ENCODE results near the gene MICAL2. TPM values are rescaled to one million over a fixed set of nuclear protein-coding genes. Genes with fewer than 3 reads are reported as not detected.

Gene MICAL2
- total and polyA plus RNA-seq, 12 donors, result 8.4 to 80.5 (median 34.1) TPM

DNA sequence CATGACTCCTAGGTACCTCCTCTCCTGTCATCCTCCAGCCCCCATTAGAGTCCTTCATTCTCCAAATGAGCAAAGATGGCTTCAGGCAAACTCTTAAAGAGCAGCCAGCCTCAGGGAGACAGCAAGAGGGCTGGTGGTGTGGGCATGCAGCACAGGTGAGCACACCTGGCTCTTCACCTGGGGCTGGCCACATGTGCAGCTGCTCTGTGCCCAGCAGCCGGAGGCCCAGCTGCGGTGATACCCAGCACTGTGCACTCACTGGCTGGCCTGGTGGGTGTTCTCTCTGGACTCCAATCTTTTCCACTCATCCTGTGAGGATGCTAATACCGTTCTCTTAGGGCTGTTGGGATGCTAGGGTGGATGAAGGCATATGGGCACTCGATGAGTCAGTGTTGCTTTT lies 160.9 kb downstream of the MICAL2 start:
- intact Hi-C loops (cut with DNase I), result no loop called here
- H3K4me3 ChIP-seq, result no peak overlapping the region
- 53 to 82% (median 74%) methylated on average over 2 to 4 of the region's 4 CpGs for WGBS, 4 donors
- no peaks in the 10 kb centered on the region for H3K9me3 ChIP-seq (replicated peaks in 1 of 3)
- no peak overlapping the region for H3K27ac ChIP-seq
- no peaks in the 10 kb centered on the region for H3K27me3 ChIP-seq
- no peaks in the 10 kb centered on the region for H3K4me1 ChIP-seq (replicated peaks in 1 of 2)
- DNase-seq, result no peak
- TF ChIP-seq POLR2A (IDR thresholded peaks at IDR 0.05), result no peak
- TF ChIP-seq, protein P1, sequence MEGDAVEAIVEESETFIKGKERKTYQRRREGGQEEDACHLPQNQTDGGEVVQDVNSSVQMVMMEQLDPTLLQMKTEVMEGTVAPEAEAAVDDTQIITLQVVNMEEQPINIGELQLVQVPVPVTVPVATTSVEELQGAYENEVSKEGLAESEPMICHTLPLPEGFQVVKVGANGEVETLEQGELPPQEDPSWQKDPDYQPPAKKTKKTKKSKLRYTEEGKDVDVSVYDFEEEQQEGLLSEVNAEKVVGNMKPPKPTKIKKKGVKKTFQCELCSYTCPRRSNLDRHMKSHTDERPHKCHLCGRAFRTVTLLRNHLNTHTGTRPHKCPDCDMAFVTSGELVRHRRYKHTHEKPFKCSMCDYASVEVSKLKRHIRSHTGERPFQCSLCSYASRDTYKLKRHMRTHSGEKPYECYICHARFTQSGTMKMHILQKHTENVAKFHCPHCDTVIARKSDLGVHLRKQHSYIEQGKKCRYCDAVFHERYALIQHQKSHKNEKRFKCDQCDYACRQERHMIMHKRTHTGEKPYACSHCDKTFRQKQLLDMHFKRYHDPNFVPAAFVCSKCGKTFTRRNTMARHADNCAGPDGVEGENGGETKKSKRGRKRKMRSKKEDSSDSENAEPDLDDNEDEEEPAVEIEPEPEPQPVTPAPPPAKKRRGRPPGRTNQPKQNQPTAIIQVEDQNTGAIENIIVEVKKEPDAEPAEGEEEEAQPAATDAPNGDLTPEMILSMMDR (IDR thresholded peaks at IDR 0.05), result no peak
- H3K36me3 ChIP-seq (replicated peaks in 1 of 2), result no peaks in the 10 kb centered on the region

DNA sequence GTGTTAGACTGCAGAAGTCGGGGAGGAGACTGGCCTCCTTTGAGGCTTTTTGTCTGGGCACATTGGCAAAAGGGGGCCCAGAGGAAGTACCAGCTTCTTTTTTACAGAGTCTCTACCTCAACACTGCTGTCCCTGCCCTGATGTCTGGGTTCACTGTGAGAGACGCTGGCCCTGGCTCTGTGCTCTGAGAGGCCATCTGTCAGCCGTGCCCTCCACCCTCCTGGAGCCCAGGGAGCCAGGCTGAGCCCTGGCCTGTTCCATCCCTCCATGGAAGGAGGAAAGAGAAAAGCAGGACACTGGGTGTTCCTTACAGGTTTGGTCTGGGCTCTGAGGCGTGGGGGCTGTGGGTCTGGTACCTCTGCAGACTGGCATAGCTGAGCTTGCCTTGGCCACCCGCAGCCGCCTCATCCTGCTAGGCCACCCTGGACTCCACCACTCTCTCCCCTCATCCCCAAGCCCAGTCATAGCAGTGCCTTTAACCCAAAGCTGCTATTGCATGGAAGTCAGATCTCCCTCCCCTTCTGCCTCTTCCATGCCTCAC lies 161.5 kb downstream of the MICAL2 start:
- no peaks in the 10 kb centered on the region for H3K9me3 ChIP-seq (replicated peaks in 1 of 3)
- no peak for DNase-seq
- no peaks in the 10 kb centered on the region for H3K36me3 ChIP-seq (replicated peaks in 1 of 2)
- H3K27ac ChIP-seq, result no peak overlapping the region
- no peaks in the 10 kb centered on the region for H3K4me1 ChIP-seq (replicated peaks in 1 of 2)
- intact Hi-C loops (cut with DNase I), result no loop called here
- no peak overlapping the region for H3K4me3 ChIP-seq
- TF ChIP-seq, protein P1 (IDR thresholded peaks at IDR 0.05), result no peak
- no peak for TF ChIP-seq POLR2A (IDR thresholded peaks at IDR 0.05)
- no peaks in the 10 kb centered on the region for H3K27me3 ChIP-seq
- WGBS, 4 donors, result 86 to 91% (median 89%) methylated on average over 5 to 6 of the region's 6 CpGs

- DNase-seq, result no peak
- Histone ChIP-seq H3K27me3 (no peaks in the 10 kb centered on the region), H3K27ac (no peak overlapping the region), H3K4me1 (replicated peaks in 1 of 2) (no peaks in the 10 kb centered on the region), H3K4me3 (no peak overlapping the region), H3K36me3 (replicated peaks in 1 of 2) (no peaks in the 10 kb centered on the region), H3K9me3 (replicated peaks in 1 of 3) (no peaks in the 10 kb centered on the region)
- intact Hi-C loops (cut with DNase I), result no loop called here
- no peak for TF ChIP-seq POLR2A (IDR thresholded peaks at IDR 0.05)
- TF ChIP-seq, protein P1 (IDR thresholded peaks at IDR 0.05), result no peak
- WGBS, 4 donors, result 85 to 93% (median 89%) methylated on average over 12 to 15 of the region's 15 CpGs
Measured at GRCh38 chr11:12272821-12273617, 162.6 kb downstream of the MICAL2 start.

GRCh38 chr11:12273618-12273995 lies 163.2 kb downstream of the MICAL2 start:
- Histone ChIP-seq H3K4me3 (no peak overlapping the region), H3K9me3 (replicated peaks in 1 of 3) (no peaks in the 10 kb centered on the region), H3K36me3 (replicated peaks in 1 of 2) (no peaks in the 10 kb centered on the region), H3K4me1 (replicated peaks in 1 of 2) (no peaks in the 10 kb centered on the region), H3K27me3 (no peaks in the 10 kb centered on the region), H3K27ac (no peak overlapping the region)
- intact Hi-C loops (cut with DNase I), result no loop called here
- no peak for TF ChIP-seq POLR2A (IDR thresholded peaks at IDR 0.05)
- TF ChIP-seq, protein P1 (IDR thresholded peaks at IDR 0.05), result no peak
- peak in 1 of 7 donors; percentile 3 for DNase-seq
- whole genome bisulfite sequencing, 4 donors, result 80 to 96% (median 86%) methylated on average over 2 of the region's 2 CpGs
